ENCODE measurements around the gene ENO2.

DNA sequence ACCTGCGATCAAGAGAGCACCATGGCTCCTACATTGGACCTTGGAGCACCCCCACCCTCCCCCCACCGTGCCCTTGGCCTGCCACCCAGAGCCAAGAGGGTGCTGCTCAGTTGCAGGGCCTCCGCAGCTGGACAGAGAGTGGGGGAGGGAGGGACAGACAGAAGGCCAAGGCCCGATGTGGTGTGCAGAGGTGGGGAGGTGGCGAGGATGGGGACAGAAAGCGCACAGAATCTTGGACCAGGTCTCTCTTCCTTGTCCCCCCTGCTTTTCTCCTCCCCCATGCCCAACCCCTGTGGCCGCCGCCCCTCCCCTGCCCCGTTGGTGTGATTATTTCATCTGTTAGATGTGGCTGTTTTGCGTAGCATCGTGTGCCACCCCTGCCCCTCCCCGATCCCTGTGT is 27.4 kb downstream of the ENO2 start:
- TF ChIP-seq, protein P1, sequence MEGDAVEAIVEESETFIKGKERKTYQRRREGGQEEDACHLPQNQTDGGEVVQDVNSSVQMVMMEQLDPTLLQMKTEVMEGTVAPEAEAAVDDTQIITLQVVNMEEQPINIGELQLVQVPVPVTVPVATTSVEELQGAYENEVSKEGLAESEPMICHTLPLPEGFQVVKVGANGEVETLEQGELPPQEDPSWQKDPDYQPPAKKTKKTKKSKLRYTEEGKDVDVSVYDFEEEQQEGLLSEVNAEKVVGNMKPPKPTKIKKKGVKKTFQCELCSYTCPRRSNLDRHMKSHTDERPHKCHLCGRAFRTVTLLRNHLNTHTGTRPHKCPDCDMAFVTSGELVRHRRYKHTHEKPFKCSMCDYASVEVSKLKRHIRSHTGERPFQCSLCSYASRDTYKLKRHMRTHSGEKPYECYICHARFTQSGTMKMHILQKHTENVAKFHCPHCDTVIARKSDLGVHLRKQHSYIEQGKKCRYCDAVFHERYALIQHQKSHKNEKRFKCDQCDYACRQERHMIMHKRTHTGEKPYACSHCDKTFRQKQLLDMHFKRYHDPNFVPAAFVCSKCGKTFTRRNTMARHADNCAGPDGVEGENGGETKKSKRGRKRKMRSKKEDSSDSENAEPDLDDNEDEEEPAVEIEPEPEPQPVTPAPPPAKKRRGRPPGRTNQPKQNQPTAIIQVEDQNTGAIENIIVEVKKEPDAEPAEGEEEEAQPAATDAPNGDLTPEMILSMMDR (conservative IDR thresholded peaks at IDR 0.05; ENCODE audit: low read depth, low read length) = no peak
- no peak for TF ChIP-seq EZH2 (IDR thresholded peaks at IDR 0.05; ENCODE audit: low read length, unreplicated experiment)
